DND-41 (cell line): ENCODE data around the gene SPTBN5.

Experiments used
- ATAC-seq: fragments of 200-7000 bp; cut with Tn5 transposase; 3 replicates; pipeline ENCODE4 v1.9.1; 2021; ENCODE audit warnings: low read depth; ENCODE audit not compliant: insufficient read depth
- DNase-seq: peaks from one replicate; pipeline ENCODE4 v3.0.0-alpha.2; 2020
- H2AFZ ChIP-seq: 2 replicates; pipeline ENCODE4 v1.6.0; 2012; ENCODE audit warnings: low read depth, low read length
- H3K27ac ChIP-seq: 2 replicates; pipeline ENCODE4 v1.5.1; 2012; ENCODE audit warnings: low read length, inconsistent platforms
- H3K27me3 ChIP-seq: fragments of 200-600 bp; sonication (generic); 2 replicates; pipeline ENCODE4 v1.6.0; 2012; ENCODE audit warnings: low read length, mild to moderate bottlenecking, inconsistent platforms; ENCODE audit not compliant: insufficient read depth, poor library complexity
- H3K36me3 ChIP-seq: 2 replicates; pipeline ENCODE4 v1.5.1; 2012; ENCODE audit warnings: low read length, inconsistent platforms; ENCODE audit not compliant: insufficient read depth
- H3K4me1 ChIP-seq: 2 replicates; pipeline ENCODE4 v1.5.1; 2012; ENCODE audit warnings: mild to moderate bottlenecking, low read length; ENCODE audit not compliant: insufficient read depth
- H3K4me2 ChIP-seq: 2 replicates; pipeline ENCODE4 v1.6.0; 2012; ENCODE audit warnings: mild to moderate bottlenecking, moderate library complexity, low read length, inconsistent platforms; ENCODE audit not compliant: insufficient read depth
- H3K4me3 ChIP-seq, 2 experiments: fragments of 200-600 bp in 1 of 2; shearing (Covaris generic) in 1 of 2; 2 replicates each; pipeline ENCODE4 v1.5.1; 2012 to 2016; ENCODE audit warnings: inconsistent platforms in 2 of 2, low read length in 2 of 2, mild to moderate bottlenecking in 2 of 2, low read depth in 1 of 2, moderate library complexity in 1 of 2
- H3K79me2 ChIP-seq: 2 replicates; pipeline ENCODE4 v1.6.0; 2012; ENCODE audit warnings: low read length, inconsistent platforms; ENCODE audit not compliant: insufficient read depth
- H3K9ac ChIP-seq: 2 replicates; pipeline ENCODE4 v1.6.0; 2012; ENCODE audit warnings: low read depth, mild to moderate bottlenecking, inconsistent platforms, low read length, moderate library complexity
- H3K9me3 ChIP-seq: 2 replicates; pipeline ENCODE4 v1.5.1; 2012; ENCODE audit warnings: low read length, moderate library complexity, mild to moderate bottlenecking, inconsistent platforms; ENCODE audit not compliant: insufficient read depth, severe bottlenecking
- H4K20me1 ChIP-seq: 2 replicates; pipeline ENCODE4 v1.6.0; 2012; ENCODE audit warnings: low read length; ENCODE audit not compliant: insufficient read depth
- EZH2 ChIP-seq: IDR thresholded peaks from 3 replicates; pipeline ENCODE4 v1.6.1; 2012; ENCODE audit warnings: borderline replicate concordance, low read depth, mild to moderate bottlenecking, moderate library complexity, low read length, inconsistent platforms; ENCODE audit not compliant: severe bottlenecking
- TF ChIP-seq, protein P1 (sequence below): IDR thresholded peaks from 2 replicates; pipeline ENCODE4 v1.5.1; 2012; ENCODE audit warnings: borderline replicate concordance, low read length, moderate library complexity, mild to moderate bottlenecking; ENCODE audit not compliant: poor library complexity, severe bottlenecking; ENCODE audit errors: extremely low read depth

SPTBN5 gene

DNA sequence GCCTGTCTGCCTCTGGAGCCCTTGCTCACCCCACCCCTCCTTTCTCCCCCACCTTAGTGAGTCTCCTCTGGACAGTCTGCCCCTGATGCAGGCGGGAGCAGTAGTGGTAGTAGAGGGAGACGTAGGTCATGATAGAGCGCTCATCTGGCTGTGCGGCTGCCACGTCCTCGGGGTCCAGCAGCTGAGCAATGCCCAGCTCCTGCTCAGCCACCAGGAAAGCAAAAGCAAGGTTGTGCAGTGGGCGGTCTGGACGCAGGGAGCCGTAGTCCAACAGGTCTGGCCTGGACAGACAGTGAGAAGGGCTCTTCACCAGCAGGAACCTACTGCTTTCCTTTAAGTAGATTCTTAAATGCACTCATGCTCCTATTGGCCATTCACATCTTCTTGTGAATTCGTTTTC, 6.7 kb downstream of the SPTBN5 start:
- no peaks in the 10 kb centered on the region for H4K20me1 ChIP-seq
- DNase-seq (no peak), ATAC-seq (no peak)
- TF ChIP-seq, protein P1, sequence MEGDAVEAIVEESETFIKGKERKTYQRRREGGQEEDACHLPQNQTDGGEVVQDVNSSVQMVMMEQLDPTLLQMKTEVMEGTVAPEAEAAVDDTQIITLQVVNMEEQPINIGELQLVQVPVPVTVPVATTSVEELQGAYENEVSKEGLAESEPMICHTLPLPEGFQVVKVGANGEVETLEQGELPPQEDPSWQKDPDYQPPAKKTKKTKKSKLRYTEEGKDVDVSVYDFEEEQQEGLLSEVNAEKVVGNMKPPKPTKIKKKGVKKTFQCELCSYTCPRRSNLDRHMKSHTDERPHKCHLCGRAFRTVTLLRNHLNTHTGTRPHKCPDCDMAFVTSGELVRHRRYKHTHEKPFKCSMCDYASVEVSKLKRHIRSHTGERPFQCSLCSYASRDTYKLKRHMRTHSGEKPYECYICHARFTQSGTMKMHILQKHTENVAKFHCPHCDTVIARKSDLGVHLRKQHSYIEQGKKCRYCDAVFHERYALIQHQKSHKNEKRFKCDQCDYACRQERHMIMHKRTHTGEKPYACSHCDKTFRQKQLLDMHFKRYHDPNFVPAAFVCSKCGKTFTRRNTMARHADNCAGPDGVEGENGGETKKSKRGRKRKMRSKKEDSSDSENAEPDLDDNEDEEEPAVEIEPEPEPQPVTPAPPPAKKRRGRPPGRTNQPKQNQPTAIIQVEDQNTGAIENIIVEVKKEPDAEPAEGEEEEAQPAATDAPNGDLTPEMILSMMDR = no peak
- no peak for TF ChIP-seq EZH2
- no peak overlapping the region for H3K9ac ChIP-seq
- no peak overlapping the region for H2AFZ ChIP-seq
- no peak overlapping the region for H3K4me3 ChIP-seq
- no peaks in the 10 kb centered on the region for H3K4me1 ChIP-seq
- no peaks in the 10 kb centered on the region for H3K27me3 ChIP-seq
- H3K79me2 ChIP-seq = no peaks in the 10 kb centered on the region
- no peaks in the 10 kb centered on the region for H3K36me3 ChIP-seq
- no peak overlapping the region for H3K4me2 ChIP-seq
- H3K27ac ChIP-seq = no peak overlapping the region
- no peaks in the 10 kb centered on the region for H3K9me3 ChIP-seq

DNA sequence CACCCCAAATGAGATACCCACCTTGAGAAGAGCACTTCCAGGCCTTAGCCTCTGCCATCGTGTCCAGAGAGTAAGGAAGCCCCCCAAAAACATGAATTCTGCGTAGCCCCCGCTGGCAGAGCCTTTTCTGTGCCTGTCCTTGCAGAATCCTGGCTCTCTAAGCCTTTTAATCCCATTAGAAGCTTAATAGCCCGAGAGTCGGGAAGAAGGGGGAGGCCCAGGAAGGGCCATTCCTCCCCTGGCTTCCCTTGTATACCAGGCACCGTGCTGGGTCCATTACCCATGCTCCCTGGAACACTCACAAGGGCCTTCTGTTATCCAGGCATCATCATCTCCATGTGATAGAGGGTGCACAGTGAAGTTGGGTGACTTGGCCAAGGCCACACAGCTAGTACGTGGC, 7.1 kb downstream of the SPTBN5 start:
- no peaks in the 10 kb centered on the region for H4K20me1 ChIP-seq
- no peak overlapping the region for H2AFZ ChIP-seq
- ATAC-seq (no peak), DNase-seq (no peak)
- H3K27ac ChIP-seq = no peak overlapping the region
- no peak overlapping the region for H3K4me3 ChIP-seq
- H3K27me3 ChIP-seq = no peaks in the 10 kb centered on the region
- no peak overlapping the region for H3K4me2 ChIP-seq
- no peak overlapping the region for H3K9ac ChIP-seq
- H3K9me3 ChIP-seq = no peaks in the 10 kb centered on the region
- no peaks in the 10 kb centered on the region for H3K4me1 ChIP-seq
- H3K79me2 ChIP-seq = no peaks in the 10 kb centered on the region
- no peaks in the 10 kb centered on the region for H3K36me3 ChIP-seq
- TF ChIP-seq, protein P1 = no peak
- TF ChIP-seq EZH2 = no peak

DNA sequence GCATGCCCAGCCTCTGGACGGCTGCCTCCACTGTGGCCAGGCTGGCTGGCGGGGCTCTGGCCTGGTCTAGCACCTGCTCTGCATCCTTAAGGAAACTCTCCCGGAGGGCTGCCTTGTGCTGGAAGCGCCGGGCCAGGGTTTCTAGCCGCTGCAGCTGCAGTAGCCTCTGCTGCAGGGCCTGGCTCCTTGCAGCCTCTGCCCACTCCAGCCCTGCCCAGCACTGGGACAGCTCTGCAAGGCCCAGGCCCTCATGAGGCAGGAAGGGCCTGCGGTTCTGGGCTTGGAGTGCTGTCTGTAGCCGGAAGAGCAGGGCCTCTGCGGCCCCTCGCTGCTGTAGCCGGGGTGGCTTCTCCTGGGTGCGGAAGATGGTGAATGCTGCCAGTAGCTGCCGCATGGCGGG, 8.0 kb downstream of the SPTBN5 start:
- Histone ChIP-seq H4K20me1 (no peaks in the 10 kb centered on the region), H3K4me2 (no peak overlapping the region), H3K36me3 (no peaks in the 10 kb centered on the region), H3K9me3 (no peaks in the 10 kb centered on the region), H3K27me3 (no peaks in the 10 kb centered on the region), H3K79me2 (no peaks in the 10 kb centered on the region), H3K4me3 (no peak overlapping the region), H3K27ac (no peak overlapping the region), H3K4me1 (no peaks in the 10 kb centered on the region), H2AFZ (no peak overlapping the region), H3K9ac (no peak overlapping the region)
- no peak for ATAC-seq
- no peak for DNase-seq
- TF ChIP-seq, protein P1 = no peak

DNA sequence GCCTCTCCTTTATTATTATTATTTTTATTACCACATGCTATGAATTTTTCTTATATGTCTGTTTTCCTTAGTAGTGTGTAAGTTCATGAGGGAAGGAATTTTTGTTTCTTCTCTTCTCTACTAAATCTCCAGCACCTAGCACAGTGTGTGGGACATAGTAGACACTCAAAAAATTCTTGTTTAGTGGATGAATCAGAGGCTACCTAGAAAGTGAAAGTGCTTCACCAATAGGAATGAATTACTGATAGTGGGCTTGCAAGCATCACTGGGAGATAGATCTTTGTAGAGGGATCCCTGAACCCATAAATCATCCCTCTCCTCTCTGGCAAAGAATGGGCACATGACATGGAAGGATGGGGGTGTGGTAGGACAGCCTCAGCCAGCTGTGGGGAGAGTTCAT, 8.5 kb downstream of the SPTBN5 start:
- TF ChIP-seq, protein P1 = no peak
- no peak for TF ChIP-seq EZH2
- Histone ChIP-seq H3K4me1 (no peaks in the 10 kb centered on the region), H4K20me1 (no peaks in the 10 kb centered on the region)

More for the DNA sequence above, 8.5 kb downstream of the SPTBN5 start:
- DNase-seq (no peak), ATAC-seq (no peak)
- no peak overlapping the region for H3K4me2 ChIP-seq
- H3K27me3 ChIP-seq = no peaks in the 10 kb centered on the region
- no peaks in the 10 kb centered on the region for H3K9me3 ChIP-seq
- H3K79me2 ChIP-seq = no peaks in the 10 kb centered on the region
- no peak overlapping the region for H2AFZ ChIP-seq
- no peaks in the 10 kb centered on the region for H3K36me3 ChIP-seq
- no peak overlapping the region for H3K9ac ChIP-seq
- no peak overlapping the region for H3K4me3 ChIP-seq
- H3K27ac ChIP-seq = no peak overlapping the region
